SU-DHL-6 (cell line): ENCODE results near the gene SAG.
"Not testable (repeated sequence)": the region's sequence is repeated elsewhere in the genome, so short reads cannot be mapped to it uniquely, and the experiment has no call there.

Source experiments
- H2AFZ ChIP-seq: fragments of 200-600 bp; sonication (generic); 2 replicates; pipeline ENCODE4 v1.6.1; 2014; ENCODE audit warnings: low read depth, mild to moderate bottlenecking, moderate library complexity, mixed read lengths, antibody characterized with exemption, low read length; ENCODE audit not compliant: severe bottlenecking
- H3F3A ChIP-seq: fragments of 200-600 bp; shearing (Covaris generic); 2 replicates; pipeline ENCODE4 v1.6.0; 2016; ENCODE audit warnings: antibody characterized with exemption, mild to moderate bottlenecking; ENCODE audit not compliant: insufficient read depth
- H3K27ac ChIP-seq: fragments of 200-600 bp; sonication (generic); 2 replicates; pipeline ENCODE4 v1.5.1; 2016; ENCODE audit warnings: low read depth, mild to moderate bottlenecking, low read length, moderate library complexity, mixed read lengths
- H3K27me3 ChIP-seq: fragments of 200-600 bp; sonication (generic), shearing (Covaris generic); 2 replicates; pipeline ENCODE4 v1.6.0; 2014; ENCODE audit warnings: mild to moderate bottlenecking, low read length
- H3K36me3 ChIP-seq: fragments of 200-600 bp; sonication (generic); 2 replicates; pipeline ENCODE4 v1.6.1; 2014; ENCODE audit warnings: mild to moderate bottlenecking, low read length, mixed read lengths
- H3K4me2 ChIP-seq: fragments of 300-600, 200-600 bp; shearing (Covaris generic), sonication (generic); 2 replicates; pipeline ENCODE4 v1.6.0; 2014; ENCODE audit warnings: low read length, low read depth, mild to moderate bottlenecking; ENCODE audit not compliant: poor library complexity, severe bottlenecking
- H3K4me3 ChIP-seq: fragments of 200-600 bp; sonication (generic); 2 replicates; pipeline ENCODE4 v1.5.1; 2014; ENCODE audit warnings: antibody characterized with exemption, low read length, mild to moderate bottlenecking, mixed read lengths; ENCODE audit not compliant: insufficient read depth, poor library complexity, severe bottlenecking
- H3K79me2 ChIP-seq: fragments of 200-600 bp; sonication (generic); 2 replicates; pipeline ENCODE4 v1.6.1; 2014; ENCODE audit warnings: mild to moderate bottlenecking, low read length, moderate library complexity; ENCODE audit not compliant: insufficient read depth
- H3K9ac ChIP-seq: fragments of 200-600 bp; sonication (generic); 2 replicates; pipeline ENCODE4 v1.7.0; 2014; ENCODE audit warnings: mild to moderate bottlenecking, low read length
- H3K9me2 ChIP-seq: fragments of 200-600 bp; sonication (generic); replicated peaks from 2 replicates; pipeline ENCODE4 v1.6.1; 2014; ENCODE audit warnings: low read length; ENCODE audit not compliant: insufficient read depth
- H3K9me3 ChIP-seq: fragments of 200-600 bp; sonication (generic); 2 replicates; pipeline ENCODE4 v1.6.1; 2014; ENCODE audit warnings: low read length, mixed read lengths; ENCODE audit not compliant: insufficient read depth
- H4K20me1 ChIP-seq: fragments of 200-600 bp; sonication (generic); 2 replicates; pipeline ENCODE4 v1.6.1; 2014; ENCODE audit warnings: low read depth, mild to moderate bottlenecking, antibody characterized with exemption, low read length, moderate library complexity, mixed read lengths
- EZH2phosphoT487 ChIP-seq: fragments of 200-600 bp; sonication (generic), shearing (Covaris generic); conservative IDR thresholded peaks from 2 replicates; pipeline ENCODE4 v1.6.1; 2018; ENCODE audit warnings: mild to moderate bottlenecking, antibody characterized with exemption, low read length, moderate library complexity, mixed read lengths
- TF ChIP-seq, protein P1 (sequence below): fragments of 200-600 bp; sonication (generic); IDR thresholded peaks from one replicate; pipeline ENCODE4 v1.5.1; 2017; ENCODE audit warnings: antibody characterized with exemption, mild to moderate bottlenecking, low read length, moderate library complexity; ENCODE audit not compliant: insufficient read depth, poor library complexity, severe bottlenecking

Gene SAG

DNA sequence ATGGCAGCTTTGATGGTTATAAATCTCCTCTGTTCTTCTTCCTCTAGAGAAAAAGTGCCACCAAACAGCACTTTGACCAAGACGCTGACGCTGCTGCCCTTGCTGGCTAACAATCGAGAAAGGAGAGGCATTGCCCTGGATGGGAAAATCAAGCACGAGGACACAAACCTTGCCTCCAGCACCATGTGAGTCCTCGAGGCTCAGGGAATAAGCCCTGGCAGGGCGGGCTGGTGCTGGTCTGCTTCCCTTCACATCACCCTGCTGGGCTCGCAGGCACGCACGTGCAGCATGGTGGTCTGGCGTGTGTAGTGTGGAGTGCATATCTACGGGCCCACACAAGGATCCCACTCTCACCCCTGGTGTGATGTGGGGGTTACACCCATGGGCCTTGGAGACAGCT is 27.3 kb downstream of the SAG start:
- Histone ChIP-seq H3K4me2 (no peak overlapping the region), H3K27ac (no peak overlapping the region), H3K9ac (no peak overlapping the region), H3K79me2 (no peaks in the 10 kb centered on the region), H3K27me3 (no peaks in the 10 kb centered on the region), H3K36me3 (no peaks in the 10 kb centered on the region), H3K9me3 (no peaks in the 10 kb centered on the region), H3K4me3 (no peak overlapping the region), H4K20me1 (no peaks in the 10 kb centered on the region), H3K9me2 (no peaks in the 10 kb centered on the region), H3F3A (peaks cover 8% of the 10 kb centered on the region), H2AFZ (no peak overlapping the region)
- TF ChIP-seq EZH2phosphoT487, result no peak
- TF ChIP-seq, protein P1, sequence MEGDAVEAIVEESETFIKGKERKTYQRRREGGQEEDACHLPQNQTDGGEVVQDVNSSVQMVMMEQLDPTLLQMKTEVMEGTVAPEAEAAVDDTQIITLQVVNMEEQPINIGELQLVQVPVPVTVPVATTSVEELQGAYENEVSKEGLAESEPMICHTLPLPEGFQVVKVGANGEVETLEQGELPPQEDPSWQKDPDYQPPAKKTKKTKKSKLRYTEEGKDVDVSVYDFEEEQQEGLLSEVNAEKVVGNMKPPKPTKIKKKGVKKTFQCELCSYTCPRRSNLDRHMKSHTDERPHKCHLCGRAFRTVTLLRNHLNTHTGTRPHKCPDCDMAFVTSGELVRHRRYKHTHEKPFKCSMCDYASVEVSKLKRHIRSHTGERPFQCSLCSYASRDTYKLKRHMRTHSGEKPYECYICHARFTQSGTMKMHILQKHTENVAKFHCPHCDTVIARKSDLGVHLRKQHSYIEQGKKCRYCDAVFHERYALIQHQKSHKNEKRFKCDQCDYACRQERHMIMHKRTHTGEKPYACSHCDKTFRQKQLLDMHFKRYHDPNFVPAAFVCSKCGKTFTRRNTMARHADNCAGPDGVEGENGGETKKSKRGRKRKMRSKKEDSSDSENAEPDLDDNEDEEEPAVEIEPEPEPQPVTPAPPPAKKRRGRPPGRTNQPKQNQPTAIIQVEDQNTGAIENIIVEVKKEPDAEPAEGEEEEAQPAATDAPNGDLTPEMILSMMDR, result no peak

DNA sequence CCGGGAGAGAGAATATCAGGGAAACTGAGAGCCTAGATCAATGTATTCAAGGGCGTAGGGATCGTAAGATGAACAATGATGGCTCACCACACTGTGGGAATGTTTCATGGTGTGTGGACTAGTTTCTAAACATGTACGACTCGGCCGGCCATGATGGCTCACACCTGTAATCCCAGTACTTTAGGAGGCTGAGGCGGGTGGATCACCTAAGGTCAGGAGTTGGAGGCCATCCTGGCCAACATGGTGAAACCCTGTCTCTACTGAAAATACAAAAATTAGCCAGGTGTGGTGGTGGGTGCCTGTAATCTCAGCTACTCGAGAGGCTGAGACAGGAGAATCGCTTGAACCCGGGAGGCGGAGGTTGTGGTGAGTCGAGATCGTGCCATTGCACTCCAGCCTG is 28.5 kb downstream of the SAG start:
- not testable (repeated sequence) for H3K27me3 ChIP-seq, H3K4me3 ChIP-seq, H3K9me3 ChIP-seq, H3K36me3 ChIP-seq, H3K4me2 ChIP-seq, H2AFZ ChIP-seq, H3K79me2 ChIP-seq, H3F3A ChIP-seq, H3K9ac ChIP-seq, H3K27ac ChIP-seq, H4K20me1 ChIP-seq, H3K9me2 ChIP-seq

DNA sequence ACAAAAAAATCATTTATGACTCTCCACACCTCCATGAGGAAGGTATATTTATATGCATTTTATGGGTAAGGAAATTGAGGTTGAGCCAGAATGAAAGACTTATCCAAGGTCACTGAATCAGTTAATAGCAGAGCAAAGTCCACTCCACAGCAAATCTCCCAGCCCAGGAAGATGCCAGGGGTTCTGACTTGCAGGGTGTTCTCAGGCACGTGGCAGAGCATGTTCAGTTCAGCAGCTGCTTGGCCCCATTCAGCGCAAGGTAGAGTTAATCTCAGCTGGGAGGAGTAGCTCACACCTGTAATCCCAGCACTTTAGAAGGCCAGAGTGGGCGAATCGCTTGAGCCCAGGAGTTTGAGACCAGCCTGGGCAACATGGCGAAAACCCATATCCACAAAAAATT is 28.9 kb downstream of the SAG start:
- Histone ChIP-seq H2AFZ (no peak overlapping the region), H3K9ac (no peak overlapping the region), H3K4me2 (no peak overlapping the region), H3K4me3 (no peak overlapping the region), H3K27me3 (no peaks in the 10 kb centered on the region), H3K36me3 (no peaks in the 10 kb centered on the region), H3K79me2 (no peaks in the 10 kb centered on the region), H3K9me3 (no peaks in the 10 kb centered on the region), H4K20me1 (no peaks in the 10 kb centered on the region), H3F3A (no peaks in the 10 kb centered on the region), H3K9me2 (no peaks in the 10 kb centered on the region), H3K27ac (no peak overlapping the region)
- no peak for TF ChIP-seq EZH2phosphoT487
- TF ChIP-seq, protein P1, result no peak

DNA sequence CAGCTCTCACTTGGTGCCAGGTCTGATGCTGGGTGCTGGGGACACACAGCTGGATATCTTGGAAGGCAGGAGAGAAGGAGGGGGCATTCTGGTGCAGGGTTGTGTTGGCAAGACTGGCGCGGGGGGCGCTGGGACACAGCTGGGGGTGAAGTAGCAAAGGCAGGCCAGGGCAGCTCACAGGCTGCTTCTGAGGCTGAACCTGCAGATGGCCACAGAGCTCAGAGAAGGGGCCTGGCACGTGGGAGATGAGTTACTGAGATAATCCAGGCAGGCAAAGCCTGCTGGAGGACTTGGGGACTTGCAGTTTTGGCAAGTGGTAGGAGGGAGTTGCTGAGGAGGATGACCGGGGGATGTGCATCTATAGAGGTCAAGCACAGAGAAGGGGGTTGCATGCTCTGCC is 30.4 kb downstream of the SAG start:
- Histone ChIP-seq H3K4me2 (no peak overlapping the region), H3K36me3 (no peaks in the 10 kb centered on the region), H3K9me3 (no peaks in the 10 kb centered on the region), H3F3A (no peaks in the 10 kb centered on the region), H3K79me2 (no peaks in the 10 kb centered on the region), H3K9me2 (no peaks in the 10 kb centered on the region), H3K4me3 (no peak overlapping the region), H3K27ac (no peak overlapping the region), H2AFZ (no peak overlapping the region), H3K27me3 (no peaks in the 10 kb centered on the region), H4K20me1 (no peaks in the 10 kb centered on the region), H3K9ac (no peak overlapping the region)
- no peak for TF ChIP-seq EZH2phosphoT487
- TF ChIP-seq, protein P1, result no peak
